SK-MEL-5 (cell line): ENCODE data around the gene HSD3B2. TPM values are rescaled to one million over a fixed set of nuclear protein-coding genes. Genes with fewer than 3 reads are reported as not detected.

ENCODE experiments used
- DNase-seq: peaks from one replicate; pipeline ENCODE4 v3.0.0-alpha.2; 2016; ENCODE audit warnings: low read depth, low spot score
- in situ Hi-C: cut with HindIII; loops from 2 replicates; pipeline ENCODE4 v1.10.0; 2016; ENCODE audit warnings: low sequenced_read_pairs, high pct_unique_total_duplicates, low pct_unique_long_range_greater_than_20kb
- total RNA-seq: library from RNA; depleted of rRNA; stranded (reverse); fragments of >200 nt; shearing (Covaris generic); gene quantifications from 2 replicates; pipeline ENCODE4 v1.2.3, GENCODE V29; 2014

The HSD3B2 gene
- total RNA-seq, 1 experiment from 2014 or later: 0.32 TPM

DNA sequence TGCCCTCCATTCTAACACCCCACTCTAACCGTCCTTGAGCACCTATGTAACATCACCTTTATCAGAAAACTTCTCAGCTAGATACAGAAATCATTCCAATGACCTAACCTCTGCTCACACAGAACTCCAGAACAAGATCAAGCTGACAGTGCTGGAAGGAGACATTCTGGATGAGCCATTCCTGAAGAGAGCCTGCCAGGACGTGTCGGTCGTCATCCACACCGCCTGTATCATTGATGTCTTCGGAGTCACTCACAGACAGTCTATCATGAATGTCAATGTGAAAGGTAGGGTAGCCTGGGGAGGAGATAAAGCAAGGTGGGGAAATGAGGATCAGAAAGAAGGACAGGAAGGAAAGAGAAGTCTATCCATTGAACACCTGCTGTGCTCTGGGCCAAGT, 27.8 kb downstream of the HSD3B2 start:
- in situ Hi-C loops: no loop called here
- no peak for DNase-seq

DNA sequence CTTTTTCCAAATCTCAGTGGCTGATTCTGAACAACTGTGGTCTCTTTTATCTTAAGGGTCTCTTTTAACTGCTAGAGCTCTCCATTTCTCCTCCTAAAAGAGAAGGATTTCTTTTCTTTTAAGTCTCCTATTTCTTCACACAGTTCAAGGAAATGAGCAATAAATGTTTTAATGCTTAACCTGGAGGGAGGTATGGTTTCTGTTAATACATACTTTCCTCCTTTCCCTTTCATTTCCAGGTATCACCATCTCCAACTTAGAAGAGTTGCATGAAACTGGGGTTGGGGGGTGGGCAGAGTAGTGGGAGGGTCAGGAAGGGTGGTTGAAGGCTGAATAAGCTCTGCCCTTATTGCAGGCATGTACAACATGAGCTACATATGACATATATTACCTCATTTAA, 31.4 kb downstream of the HSD3B2 start:
- in situ Hi-C loops: no loop called here
- no peak for DNase-seq

DNA sequence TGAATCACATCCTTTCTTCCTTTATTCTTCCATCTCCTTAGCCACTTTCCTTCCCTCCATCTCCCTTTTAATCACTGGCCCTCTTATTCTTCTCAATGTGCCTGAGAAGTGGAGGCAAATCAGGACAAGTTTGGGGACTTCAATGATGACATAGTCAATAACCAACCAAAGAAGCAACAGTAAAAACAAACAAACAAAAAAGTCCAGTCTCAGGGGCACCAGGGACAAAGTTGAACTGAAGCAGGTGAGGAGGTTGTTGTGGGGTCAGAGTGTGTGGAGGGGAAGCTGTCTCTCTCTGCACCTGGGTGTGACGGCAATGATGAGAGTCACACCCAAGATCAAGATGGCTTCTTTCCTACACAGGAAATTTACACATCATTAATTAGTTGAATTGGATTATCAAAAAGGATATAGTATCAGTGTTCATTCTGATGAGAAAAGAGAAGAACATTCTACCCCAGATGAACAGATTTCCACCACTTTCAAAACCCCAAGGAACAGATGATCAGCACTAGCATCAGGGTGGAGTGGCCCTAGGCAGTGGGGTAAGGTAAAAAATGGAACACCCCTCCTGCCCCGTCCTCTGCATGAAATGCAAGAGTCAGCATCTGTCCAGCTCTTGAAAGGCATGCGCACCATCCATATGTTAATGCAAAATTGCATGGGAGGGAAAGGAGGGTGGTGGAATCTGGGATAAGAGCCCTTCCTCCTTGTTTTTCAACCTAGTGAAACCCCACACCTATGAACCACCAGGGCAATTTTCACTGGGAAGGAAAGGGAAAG, 32.6 kb downstream of the HSD3B2 start:
- in situ Hi-C loops: no loop called here
- no peak for DNase-seq

DNA sequence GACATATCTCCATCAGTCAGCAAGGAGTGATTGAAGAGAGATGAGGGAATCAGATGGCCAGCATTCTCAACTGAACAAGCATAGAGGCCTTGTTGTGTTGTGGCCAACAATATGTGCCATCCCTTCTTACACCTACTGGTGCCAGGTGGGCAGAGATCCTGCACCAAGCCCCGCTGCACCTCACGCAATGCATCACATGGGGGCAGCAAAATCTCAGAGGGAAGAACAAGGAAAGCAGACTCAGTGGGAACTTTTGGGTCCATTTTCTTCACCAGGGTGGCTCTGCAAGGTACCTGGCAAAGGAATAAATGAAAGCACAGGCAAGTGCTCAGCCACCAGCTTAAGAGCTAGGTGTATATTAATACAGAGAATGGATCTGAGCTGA, 33.2 kb downstream of the HSD3B2 start:
- peak; percentile 20 for DNase-seq
- in situ Hi-C loops: no loop called here

DNA sequence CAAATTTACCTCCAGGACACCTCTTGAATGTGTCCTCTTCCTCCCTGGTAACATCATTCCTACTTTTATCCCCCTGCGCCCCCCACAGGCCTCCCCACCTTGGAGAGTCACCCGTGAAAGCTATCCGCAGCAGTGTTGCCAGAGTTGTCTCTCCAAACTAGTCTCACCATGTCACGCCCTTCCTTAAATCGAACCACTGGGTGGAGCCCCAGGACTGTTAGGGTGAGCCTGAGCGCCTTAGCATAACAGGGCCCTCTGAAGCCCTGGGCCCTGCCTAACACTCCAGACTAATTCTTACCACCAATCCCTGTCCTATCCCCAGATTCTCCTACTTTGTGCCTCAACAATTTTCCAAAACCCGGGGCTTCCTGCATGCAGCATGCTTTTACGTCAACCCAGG, 35.0 kb downstream of the HSD3B2 start:
- in situ Hi-C loops: no loop called here
- peak; percentile 47 for DNase-seq

DNA sequence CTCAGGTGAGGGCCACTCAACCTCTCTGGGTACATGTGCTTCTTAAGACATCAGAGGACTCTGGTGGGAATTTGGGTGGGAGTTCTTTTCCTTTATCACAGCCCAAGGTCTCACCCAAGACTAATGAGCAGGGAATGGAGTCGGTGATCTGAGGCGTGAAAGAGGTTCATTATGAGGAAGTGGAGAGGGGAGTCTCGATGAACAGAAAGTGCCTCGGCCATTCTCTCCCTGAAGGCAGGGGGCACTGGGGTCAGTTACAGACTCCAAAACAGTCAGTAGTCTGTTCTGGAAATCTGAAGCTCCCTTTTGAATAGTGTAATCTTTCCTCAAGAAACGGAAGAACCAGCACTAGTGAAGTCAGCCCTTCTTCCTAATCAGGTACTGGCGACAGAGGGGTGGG, 36.2 kb downstream of the HSD3B2 start:
- in situ Hi-C loops: no loop called here
- DNase-seq: no peak

DNA sequence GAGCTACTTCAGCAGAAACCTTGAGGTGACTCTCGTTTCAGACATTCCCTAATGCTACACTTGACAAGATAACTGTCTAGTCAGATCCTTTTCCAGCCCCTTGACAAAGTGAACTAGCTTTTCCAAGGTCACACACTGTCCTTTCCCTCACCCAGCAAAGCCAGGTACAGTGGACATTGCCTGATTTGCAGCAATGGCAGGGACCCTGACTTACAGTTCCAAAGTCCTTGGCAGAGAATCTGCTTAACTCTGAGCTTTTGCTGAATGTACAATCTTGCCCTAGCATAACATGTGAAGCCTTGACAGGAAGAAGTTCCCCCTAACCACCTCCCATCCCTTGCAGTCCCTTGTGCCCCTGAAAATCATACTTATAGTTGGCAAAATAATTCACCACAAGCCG, 37.1 kb downstream of the HSD3B2 start:
- DNase-seq: no peak
- in situ Hi-C loops: no loop called here

DNA sequence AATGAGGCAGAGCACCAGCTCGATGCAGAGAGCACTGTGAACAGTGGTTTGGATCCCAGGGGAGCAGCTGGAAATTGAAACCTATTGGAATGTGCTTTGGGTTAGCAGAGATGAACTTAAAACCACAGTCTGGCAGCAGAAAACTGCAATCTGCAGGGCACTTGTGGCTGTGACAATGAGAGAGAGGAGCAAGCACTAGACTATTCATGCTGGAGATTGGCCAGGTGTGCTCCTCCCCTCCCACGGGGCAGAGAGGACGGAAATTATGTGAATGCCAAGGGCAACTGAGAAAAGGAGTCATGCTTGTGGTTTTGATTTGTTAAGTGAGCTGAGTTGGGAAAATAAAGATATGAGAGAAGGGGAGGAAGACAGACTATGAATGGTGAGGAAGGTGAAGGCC, 38.1 kb downstream of the HSD3B2 start:
- no peak for DNase-seq
- in situ Hi-C loops: no loop called here

DNA sequence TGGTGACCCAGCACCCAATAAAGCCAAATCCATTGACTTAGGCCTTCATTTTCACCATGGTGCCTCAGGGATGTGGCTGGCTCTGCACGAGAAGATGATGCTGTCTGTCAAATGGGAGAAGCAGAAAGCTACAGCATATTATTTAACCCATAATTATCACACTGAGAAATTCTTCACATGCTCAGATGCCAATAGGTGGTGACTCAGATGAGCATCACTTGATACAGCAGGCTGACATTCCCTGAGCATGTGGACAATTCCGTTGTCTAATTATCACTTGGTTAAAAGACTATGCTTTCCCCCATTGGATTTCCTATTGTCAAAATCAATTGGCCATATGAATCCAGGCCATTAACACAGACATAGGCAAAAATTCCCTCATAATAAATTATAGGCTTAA, 48.0 kb downstream of the HSD3B2 start:
- DNase-seq: no peak
- in situ Hi-C loops: no loop called here

DNA sequence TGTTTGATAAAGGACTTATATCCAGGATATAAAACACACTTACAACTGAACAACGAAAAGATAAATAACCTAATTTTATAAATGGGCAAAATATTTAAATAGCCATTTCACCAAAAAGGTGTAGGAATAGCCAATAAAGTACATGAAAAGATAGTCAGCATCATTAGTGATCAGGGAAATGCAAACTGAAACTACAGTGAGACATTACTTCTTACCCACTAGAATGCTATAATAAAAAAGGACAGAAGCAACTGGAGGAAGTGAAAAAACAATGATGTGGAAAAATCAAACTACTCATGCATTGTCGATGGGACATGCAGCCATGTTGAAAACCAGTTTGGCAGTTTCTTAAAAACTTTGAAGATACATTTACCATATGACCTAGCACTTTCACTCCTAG, 48.6 kb downstream of the HSD3B2 start:
- in situ Hi-C loops: no loop called here
- no peak for DNase-seq

DNA sequence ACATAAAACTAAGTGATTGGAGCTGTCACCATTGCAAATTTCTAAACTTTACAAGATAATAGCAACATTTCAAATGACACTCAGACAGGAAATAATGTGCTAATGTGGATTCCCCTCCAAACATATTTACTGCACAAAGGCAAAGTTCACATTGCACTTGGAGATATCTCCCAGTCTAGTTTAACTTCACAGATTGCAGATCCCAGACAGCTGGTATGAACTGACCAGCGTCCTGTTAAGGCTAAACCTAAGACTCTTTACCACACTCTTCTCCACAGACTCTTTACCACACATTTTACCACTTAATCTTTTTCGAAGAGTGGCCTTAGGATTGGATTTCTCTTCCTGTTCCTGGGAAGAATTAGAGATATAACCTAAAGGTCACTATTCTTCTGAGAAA, 51.5 kb downstream of the HSD3B2 start:
- DNase-seq: no peak
- in situ Hi-C loops: no loop called here

DNA sequence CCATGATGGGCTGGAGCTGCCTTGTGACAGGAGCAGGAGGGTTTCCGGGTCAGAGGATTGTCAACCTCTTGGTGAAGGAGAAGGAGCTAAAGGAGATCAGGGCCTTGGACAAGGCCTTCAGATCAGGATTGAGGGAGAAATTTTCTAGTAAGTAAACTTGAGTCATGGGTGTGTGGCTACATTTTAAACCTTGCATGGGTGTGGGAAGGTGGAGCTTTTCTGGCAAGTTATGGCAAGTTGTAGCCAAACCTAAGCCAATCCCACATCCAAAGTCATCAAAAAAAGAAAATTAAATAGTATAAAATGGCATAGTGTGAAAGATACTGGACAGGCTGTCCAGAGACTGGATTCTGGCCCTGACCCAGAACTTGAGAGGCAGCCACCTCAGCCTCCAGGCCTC, 52.3 kb downstream of the HSD3B2 start:
- in situ Hi-C loops: no loop called here
- no peak for DNase-seq

DNA sequence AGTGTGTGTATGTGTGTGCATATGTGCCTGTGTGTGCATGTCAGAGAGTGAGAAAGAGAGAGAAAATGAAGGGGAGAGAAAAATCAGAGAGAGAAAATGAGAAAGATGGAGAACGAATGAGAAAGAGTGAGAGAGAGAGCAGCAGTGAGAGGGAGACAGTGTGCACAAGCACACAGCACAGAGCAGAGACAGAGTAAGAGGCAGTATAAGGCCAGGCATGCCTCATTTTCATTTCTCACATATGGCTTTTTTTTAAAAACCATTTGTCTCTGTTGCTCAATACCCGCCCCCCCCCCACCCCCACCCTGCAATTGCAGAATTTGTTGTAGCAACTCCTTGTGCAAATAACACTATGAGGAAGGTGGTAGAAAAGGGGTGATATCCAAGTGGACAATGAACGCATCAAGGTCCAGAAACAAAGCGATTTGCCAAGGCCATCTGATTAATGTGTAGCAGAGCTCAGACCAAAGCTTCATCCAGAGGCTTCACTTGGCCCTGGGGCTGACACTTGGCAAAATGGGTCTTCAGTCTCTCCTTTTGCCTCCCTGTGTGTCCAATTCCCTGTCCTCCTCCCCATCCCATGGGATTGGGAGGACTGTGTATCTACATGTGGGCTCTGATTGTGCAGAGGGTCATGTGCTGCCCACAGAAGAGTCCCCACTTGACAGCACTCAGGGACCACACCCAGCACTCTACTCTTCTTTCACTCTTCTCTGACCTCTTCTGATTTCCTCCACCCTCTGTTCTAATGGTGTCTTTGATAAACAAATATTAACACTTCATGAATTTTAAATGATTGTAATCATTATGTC, 53.1 kb downstream of the HSD3B2 start:
- in situ Hi-C loops: no loop called here
- no peak for DNase-seq

DNA sequence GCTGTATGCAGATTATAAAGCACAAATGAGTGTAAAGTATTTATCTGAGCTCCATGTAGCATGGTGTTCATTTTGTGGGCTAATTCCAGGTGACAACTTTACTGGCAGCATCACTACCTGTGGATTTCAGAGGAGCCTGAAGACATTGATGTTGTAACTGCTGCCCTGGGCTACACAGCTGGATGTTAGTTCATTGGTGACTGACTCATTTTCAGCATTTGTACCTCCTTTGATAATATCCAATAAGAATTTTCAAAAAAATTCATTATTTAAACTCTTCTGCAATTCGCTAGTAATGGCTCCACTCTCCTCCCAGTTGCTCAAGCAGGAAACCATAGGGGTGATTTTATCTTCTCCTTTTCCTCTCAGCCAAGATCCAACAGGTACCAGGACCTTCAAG, 54.8 kb downstream of the HSD3B2 start:
- no peak for DNase-seq
- in situ Hi-C loops: no loop called here

DNA sequence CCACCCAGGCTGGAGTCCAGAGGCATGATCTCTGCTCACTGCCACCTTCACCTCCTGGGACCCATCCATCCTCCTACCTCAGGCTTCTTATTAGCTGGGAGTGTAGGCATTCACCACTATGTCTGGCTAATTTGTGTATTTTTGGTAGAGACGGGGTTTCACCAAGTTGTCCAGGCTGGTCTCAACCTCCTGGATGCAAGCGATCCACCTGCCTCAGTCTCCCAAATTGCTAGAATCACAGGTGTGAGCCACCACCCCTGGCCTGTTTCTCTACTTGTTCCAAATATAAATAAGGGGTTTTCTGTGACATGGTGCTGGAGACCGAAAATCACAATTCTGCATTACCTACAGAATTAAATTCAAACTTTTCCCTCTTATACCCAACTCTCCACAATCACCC, 55.4 kb downstream of the HSD3B2 start:
- in situ Hi-C loops: no loop called here
- no peak for DNase-seq

DNA sequence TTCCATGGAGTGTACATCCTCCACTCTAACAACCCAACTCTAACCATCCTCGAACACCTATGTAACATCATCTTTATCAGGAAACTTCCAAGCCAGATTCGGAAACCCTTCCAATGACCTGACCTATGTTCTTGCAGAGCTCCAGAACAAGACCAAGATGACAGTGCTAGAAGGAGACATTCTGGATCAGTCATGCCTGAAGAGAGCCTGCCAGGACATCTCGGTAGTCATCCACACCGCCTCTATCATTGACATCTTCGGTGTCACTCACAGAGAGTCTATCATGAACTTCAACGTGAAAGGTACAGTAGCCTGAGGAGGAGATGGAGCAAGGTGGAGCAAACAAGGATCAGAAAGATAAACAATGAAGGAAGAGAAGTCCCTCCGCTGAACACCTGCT, 56.0 kb downstream of the HSD3B2 start:
- no peak for DNase-seq

DNA sequence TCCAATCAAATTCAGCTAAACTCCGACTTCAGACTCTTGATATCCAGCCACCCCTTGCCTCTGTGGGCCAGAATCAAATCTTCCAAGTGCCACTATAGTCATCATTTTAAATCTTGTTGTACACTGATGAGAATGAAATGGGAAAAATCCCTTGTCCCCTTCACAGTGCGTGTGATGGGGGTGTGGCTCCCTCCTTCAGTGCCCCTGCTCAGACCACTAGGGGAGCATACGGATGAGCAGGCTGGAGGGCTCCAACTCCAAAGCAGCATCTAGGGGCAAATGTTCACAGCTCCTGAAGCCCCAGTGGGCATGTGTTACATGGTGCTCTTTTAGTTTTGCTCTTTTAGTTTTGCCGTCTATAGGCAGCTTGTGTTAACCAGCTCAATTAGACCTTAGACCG, 56.6 kb downstream of the HSD3B2 start:
- in situ Hi-C loops: no loop called here
- DNase-seq: no peak

More for the DNA sequence above, 56.0 kb downstream of the HSD3B2 start:
- in situ Hi-C loops: no loop called here

DNA sequence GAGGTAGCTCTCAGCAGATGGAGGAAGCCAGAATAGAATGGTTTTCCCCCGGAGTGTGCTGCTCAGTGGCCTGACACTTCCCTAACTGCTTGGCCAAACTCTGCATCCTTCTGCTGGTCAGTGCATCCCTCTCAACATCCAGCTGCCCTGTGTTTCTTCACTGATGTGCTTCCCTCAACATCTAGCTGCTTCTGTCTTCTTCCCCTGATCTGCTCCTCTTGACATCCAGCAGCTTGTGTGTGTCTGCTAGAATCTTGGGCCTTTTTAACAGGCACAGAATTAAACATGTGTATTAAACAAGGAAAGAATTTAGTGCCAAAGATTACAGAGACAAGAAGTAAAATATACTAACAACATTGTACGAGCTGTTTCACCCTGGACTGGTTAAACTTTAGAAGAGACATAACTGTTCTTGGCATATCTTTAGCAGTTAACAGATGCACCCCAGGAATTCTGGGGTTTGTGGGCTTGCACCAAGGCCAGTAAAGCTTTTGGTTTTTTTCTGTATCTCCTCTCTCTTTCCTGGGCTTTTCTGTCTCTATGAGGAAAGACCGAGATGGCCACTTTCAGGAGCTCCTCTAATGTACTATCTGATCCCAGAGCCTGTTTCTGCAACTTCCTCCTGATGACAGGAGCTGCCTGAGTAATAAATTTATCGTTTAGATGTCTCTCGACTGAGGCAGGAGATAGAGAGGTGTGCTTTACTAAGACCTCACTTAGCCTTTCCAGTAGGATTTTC, 57.3 kb downstream of the HSD3B2 start:
- in situ Hi-C loops: no loop called here

More for the DNA sequence above, 57.3 kb downstream of the HSD3B2 start:
- DNase-seq: no peak
